ENCODE measurements around the gene TGIF1.

DNA sequence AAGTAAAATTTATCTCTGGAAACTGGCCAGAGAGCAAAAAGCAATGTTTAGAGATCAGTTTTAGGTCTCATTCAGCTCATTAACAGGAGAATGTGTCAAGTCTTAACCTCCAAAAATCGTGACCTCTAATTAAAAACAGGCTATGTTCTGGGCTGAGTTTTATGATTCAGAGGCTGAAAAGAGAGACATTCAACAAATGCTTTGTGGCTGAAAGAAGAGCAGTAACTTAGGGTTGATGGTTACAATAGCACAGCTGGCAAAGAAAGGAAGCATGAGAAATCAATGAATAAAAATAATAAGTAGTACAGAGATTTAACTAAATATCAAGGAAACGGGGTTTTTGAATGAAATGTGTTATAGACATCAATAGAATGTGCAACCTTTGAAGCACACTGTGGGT lies 13.1 kb downstream of the TGIF1 start:
- TF ChIP-seq SMC3 (IDR thresholded peaks at IDR 0.05; ENCODE audit: low read depth, low read length) (no peak), POLR2A (IDR thresholded peaks at IDR 0.05; ENCODE audit: low read depth, low read length) (no peak), RFX5 (IDR thresholded peaks at IDR 0.05; ENCODE audit: low read depth, low read length) (no peak), MAZ (IDR thresholded peaks at IDR 0.05; ENCODE audit: borderline replicate concordance, low read depth, low read length) (no peak), CHD1 (IDR thresholded peaks at IDR 0.05; ENCODE audit: low read depth, low read length) (no peak), MAFK (IDR thresholded peaks at IDR 0.05; ENCODE audit: low read depth, low read length) (no peak), NFE2L2 (IDR thresholded peaks at IDR 0.05; ENCODE audit: low read depth, low read length) (no peak), CEBPB (IDR thresholded peaks at IDR 0.05; ENCODE audit: low read depth, low read length) (no peak), BHLHE40 (IDR thresholded peaks at IDR 0.05; ENCODE audit: low read depth, low read length) (peak; percentile 28; the same call in 1 of the 2 replicates), MXI1 (IDR thresholded peaks at IDR 0.05; ENCODE audit: borderline replicate concordance, low read depth, low read length) (no peak), RCOR1 (IDR thresholded peaks at IDR 0.05; ENCODE audit: insufficient replicate concordance, low read length) (no peak), RAD21 (IDR thresholded peaks at IDR 0.05; ENCODE audit: low read length) (no peak)
- TF ChIP-seq, protein P1, sequence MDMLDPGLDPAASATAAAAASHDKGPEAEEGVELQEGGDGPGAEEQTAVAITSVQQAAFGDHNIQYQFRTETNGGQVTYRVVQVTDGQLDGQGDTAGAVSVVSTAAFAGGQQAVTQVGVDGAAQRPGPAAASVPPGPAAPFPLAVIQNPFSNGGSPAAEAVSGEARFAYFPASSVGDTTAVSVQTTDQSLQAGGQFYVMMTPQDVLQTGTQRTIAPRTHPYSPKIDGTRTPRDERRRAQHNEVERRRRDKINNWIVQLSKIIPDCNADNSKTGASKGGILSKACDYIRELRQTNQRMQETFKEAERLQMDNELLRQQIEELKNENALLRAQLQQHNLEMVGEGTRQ (IDR thresholded peaks at IDR 0.05; ENCODE audit: low read depth, low read length), result no peak
- TF ChIP-seq, protein P2, sequence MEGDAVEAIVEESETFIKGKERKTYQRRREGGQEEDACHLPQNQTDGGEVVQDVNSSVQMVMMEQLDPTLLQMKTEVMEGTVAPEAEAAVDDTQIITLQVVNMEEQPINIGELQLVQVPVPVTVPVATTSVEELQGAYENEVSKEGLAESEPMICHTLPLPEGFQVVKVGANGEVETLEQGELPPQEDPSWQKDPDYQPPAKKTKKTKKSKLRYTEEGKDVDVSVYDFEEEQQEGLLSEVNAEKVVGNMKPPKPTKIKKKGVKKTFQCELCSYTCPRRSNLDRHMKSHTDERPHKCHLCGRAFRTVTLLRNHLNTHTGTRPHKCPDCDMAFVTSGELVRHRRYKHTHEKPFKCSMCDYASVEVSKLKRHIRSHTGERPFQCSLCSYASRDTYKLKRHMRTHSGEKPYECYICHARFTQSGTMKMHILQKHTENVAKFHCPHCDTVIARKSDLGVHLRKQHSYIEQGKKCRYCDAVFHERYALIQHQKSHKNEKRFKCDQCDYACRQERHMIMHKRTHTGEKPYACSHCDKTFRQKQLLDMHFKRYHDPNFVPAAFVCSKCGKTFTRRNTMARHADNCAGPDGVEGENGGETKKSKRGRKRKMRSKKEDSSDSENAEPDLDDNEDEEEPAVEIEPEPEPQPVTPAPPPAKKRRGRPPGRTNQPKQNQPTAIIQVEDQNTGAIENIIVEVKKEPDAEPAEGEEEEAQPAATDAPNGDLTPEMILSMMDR (conservative IDR thresholded peaks at IDR 0.05; ENCODE audit: low read depth, low read length), result no peak

All from IMR-90 (cell line).